Activated B cell treated with CpG ODN at 0.5 μM for 24 hours (primary cell): ENCODE data around the gene LUC7L. TPM values are rescaled to one million over a fixed set of nuclear protein-coding genes. Genes with fewer than 3 reads are reported as not detected.

Experiments
- ATAC-seq: fragments of 200-7000 bp; cut with Tn5 transposase; one replicate; pipeline ENCODE4 v1.10.0; 2021; ENCODE audit warnings: low read depth, mild to moderate bottlenecking, moderate library complexity
- CTCF ChIA-PET: fragments of 350-600 bp; sonication (Branson Sonifier 250); formaldehyde crosslinking; loops from one replicate; lab custom pipeline; 2021; ENCODE audit warnings: antibody characterized with exemption; lab: Charles Lee
- POLR2A ChIA-PET: fragments of 350-600 bp; sonication (Branson Sonifier 250); formaldehyde crosslinking; loops from one replicate; lab custom pipeline; 2021; ENCODE audit warnings: antibody characterized with exemption; lab: Charles Lee
- DNase-seq: peaks from one replicate; pipeline ENCODE4 v3.0.0; 2022
- H3K27ac Mint-ChIP-seq: one replicate; pipeline ENCODE4 v1.8.0; 2020; ENCODE audit warnings: mixed read lengths
- H3K27me3 Mint-ChIP-seq: one replicate; pipeline ENCODE4 v1.8.0; 2021; ENCODE audit warnings: mixed read lengths
- H3K36me3 Mint-ChIP-seq: one replicate; pipeline ENCODE4 v1.8.0; 2021; ENCODE audit warnings: low read depth, mixed read lengths
- H3K4me1 Mint-ChIP-seq: one replicate; pipeline ENCODE4 v1.8.0; 2021; ENCODE audit warnings: mixed read lengths
- H3K4me3 Mint-ChIP-seq: one replicate; pipeline ENCODE4 v1.8.0; 2020; ENCODE audit warnings: mild to moderate bottlenecking, mixed read lengths
- H3K9me3 Mint-ChIP-seq: one replicate; pipeline ENCODE4 v1.8.0; 2020; ENCODE audit warnings: mixed read lengths
- CTCF ChIP-seq: fragments of 200-600 bp; IDR thresholded peaks from one replicate; pipeline ENCODE4 v1.8.0; 2022; ENCODE audit warnings: antibody characterized with exemption, mild to moderate bottlenecking
- intact Hi-C: fragments of 100-400 bp; cut with micrococcal nuclease; formaldehyde crosslinking; loops from one replicate; pipeline ENCODE4 v1.15.1; 2024
- total RNA-seq: library from RNA; stranded (reverse); gene quantifications from 2 replicates; pipeline ENCODE4 v1.2.3, GENCODE V29; 2022

LUC7L gene
- total RNA-seq, 1 donor from 2014 or later, result 100 TPM

DNA sequence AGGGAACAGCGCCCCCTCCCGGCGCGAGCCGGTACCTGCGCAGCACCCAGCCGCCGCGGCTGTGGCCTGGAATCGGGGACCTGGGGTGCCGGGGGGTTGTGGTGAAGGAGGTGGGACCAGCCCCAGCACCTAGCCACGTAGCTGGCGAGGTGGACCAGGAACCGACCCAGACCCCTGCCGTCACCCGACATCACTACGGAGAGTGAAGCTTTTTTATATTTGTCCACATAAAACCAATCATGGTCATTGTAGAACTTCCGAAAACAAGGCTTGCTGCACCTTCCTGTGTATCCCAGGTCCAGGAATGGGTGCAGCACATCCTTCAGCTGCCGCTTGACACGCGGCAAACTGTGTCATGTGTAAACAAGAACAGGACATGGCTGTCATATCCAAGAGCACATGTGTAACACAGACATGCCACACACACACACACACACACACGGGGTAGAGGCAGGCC, 47.7 kb downstream of the LUC7L start:
- DNase-seq, result no peak
- ChIA-PET POLR2A (interaction anchor here (1.6 kb wide), 1 partner anchor 47 kb away, joined by 4 read pairs; no protein-coding TSS in a partner anchor), CTCF (interaction anchor here (1.0 kb wide), 1 partner anchor 17 kb away, joined by 3 read pairs; no protein-coding TSS in a partner anchor)
- ATAC-seq, result no peak
- Mint-ChIP-seq H3K9me3 (no peaks in the 10 kb centered on the region), H3K27me3 (peaks cover 11% of the 10 kb centered on the region), H3K27ac (no peak overlapping the region), H3K4me1 (peaks cover 10% of the 10 kb centered on the region), H3K4me3 (no peak overlapping the region), H3K36me3 (peaks cover 7% of the 10 kb centered on the region)
- intact Hi-C loops, result loop anchor here (1.0 kb wide), 4 partner anchors 63 to 181 kb away; no protein-coding TSS in a partner anchor
- peak; percentile 84 for TF ChIP-seq CTCF

- H3K36me3 Mint-ChIP-seq, result peaks cover 7% of the 10 kb centered on the region
- H3K9me3 Mint-ChIP-seq, result no peaks in the 10 kb centered on the region
- intact Hi-C loops, result loop anchor here (1.0 kb wide), 4 partner anchors 63 to 181 kb away; no protein-coding TSS in a partner anchor
- CTCF ChIA-PET, result interaction anchor here (1.0 to 1.1 kb wide), 2 partner anchors 18 to 77 kb away, joined by 3 read pairs; no protein-coding TSS in a partner anchor
- ATAC-seq (peak; percentile 83), DNase-seq (peak; percentile 79)
- H3K4me3 Mint-ChIP-seq, result peak overlapping the region; percentile 19
- H3K27ac Mint-ChIP-seq, result no peak overlapping the region
- H3K4me1 Mint-ChIP-seq, result peaks cover 10% of the 10 kb centered on the region
- no peak for TF ChIP-seq CTCF
- H3K27me3 Mint-ChIP-seq, result peaks cover 11% of the 10 kb centered on the region
- POLR2A ChIA-PET, result interaction anchor here (1.6 kb wide), 1 partner anchor 48 kb away, joined by 4 read pairs; no protein-coding TSS in a partner anchor
Measured at GRCh38 chr16:180681-181564, 48.3 kb downstream of the LUC7L start.

DNA sequence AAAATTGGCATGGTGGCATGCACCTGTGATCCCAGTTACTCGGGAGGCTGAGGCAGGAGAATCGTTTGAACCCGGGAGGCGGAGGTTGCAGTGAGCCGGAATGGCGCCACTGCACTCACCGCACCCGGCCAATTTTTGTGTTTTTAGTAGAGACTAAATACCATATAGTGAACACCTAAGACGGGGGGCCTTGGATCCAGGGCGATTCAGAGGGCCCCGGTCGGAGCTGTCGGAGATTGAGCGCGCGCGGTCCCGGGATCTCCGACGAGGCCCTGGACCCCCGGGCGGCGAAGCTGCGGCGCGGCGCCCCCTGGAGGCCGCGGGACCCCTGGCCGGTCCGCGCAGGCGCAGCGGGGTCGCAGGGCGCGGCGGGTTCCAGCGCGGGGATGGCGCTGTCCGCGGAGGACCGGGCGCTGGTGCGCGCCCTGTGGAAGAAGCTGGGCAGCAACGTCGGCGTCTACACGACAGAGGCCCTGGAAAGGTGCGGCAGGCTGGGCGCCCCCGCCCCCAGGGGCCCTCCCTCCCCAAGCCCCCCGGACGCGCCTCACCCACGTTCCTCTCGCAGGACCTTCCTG, 49.1 kb downstream of the LUC7L start, which contains the start of gene HBQ1:
HBQ1 (plus strand) TSS at position 359 of the 575 bp plus-strand sequence; CDS start at position 387, 28 bp downstream.
- intact Hi-C loops, result no loop called here
- H3K9me3 Mint-ChIP-seq, result no peaks in the 10 kb centered on the region
- DNase-seq (peak; percentile 45), ATAC-seq (no peak)
- H3K36me3 Mint-ChIP-seq, result peaks cover 2% of the 10 kb centered on the region
- CTCF ChIA-PET, result interaction anchor here (1.1 kb wide), 1 partner anchor 76 kb away, joined by 3 read pairs; no protein-coding TSS in a partner anchor
- H3K4me1 Mint-ChIP-seq, result peaks cover 10% of the 10 kb centered on the region
- H3K4me3 Mint-ChIP-seq, result peak within 1 kb of the TSS; percentile 28
- peaks cover 16% of the 10 kb centered on the region for H3K27me3 Mint-ChIP-seq
- POLR2A ChIA-PET, result interaction anchor here (1.6 kb wide), 1 partner anchor 48 kb away, joined by 4 read pairs; no protein-coding TSS in a partner anchor
- no peak for TF ChIP-seq CTCF
- H3K27ac Mint-ChIP-seq, result no peak within 1 kb of the TSS

- POLR2A ChIA-PET, result no interaction called here
- no peak overlapping the region for H3K27ac Mint-ChIP-seq
- H3K4me3 Mint-ChIP-seq, result no peak overlapping the region
- no peaks in the 10 kb centered on the region for H3K9me3 Mint-ChIP-seq
- H3K4me1 Mint-ChIP-seq, result peaks cover 10% of the 10 kb centered on the region
- no peak for DNase-seq
- no peak for TF ChIP-seq CTCF
- peaks cover 22% of the 10 kb centered on the region for H3K27me3 Mint-ChIP-seq
- ATAC-seq, result no peak
- intact Hi-C loops, result no loop called here
- H3K36me3 Mint-ChIP-seq, result no peaks in the 10 kb centered on the region
- CTCF ChIA-PET, result interaction anchor here (1.1 kb wide), 1 partner anchor 75 kb away, joined by 3 read pairs; no protein-coding TSS in a partner anchor
Measured at GRCh38 chr16:179211-180092, 49.8 kb downstream of the LUC7L start.
